HCT116 (cell line): ENCODE results near the gene SARM1. TPM values are rescaled to one million over a fixed set of nuclear protein-coding genes. Genes with fewer than 3 reads are reported as not detected.
A peak's percentile ranks its signal among the peaks of the same experiment; 100 is the strongest.
"Not testable (repeated sequence)": the region's sequence is repeated elsewhere in the genome, so short reads cannot be mapped to it uniquely, and the experiment has no call there.

Experiments used
- ATAC-seq: fragments of 200-7000 bp; cut with Tn5 transposase; 2 replicates; pipeline ENCODE4 v1.9.1; 2020; ENCODE audit warnings: mild to moderate bottlenecking, moderate library complexity
- BruUV-seq: library from RNA; stranded (reverse); fragments of 400-500 nt; replicated peaks from 2 replicates; lab custom pipeline; 2021; lab: Mats Ljungman, UMichigan
- CTCF ChIA-PET: fragments of 300-600 bp; sonication (Branson Sonifier 250); formaldehyde crosslinking; loops from one replicate; lab custom pipeline; 2021; ENCODE audit warnings: antibody characterized with exemption; lab: Charles Lee
- POLR2A ChIA-PET: fragments of 300-600, 350-600 bp; sonication (Branson Sonifier 250); formaldehyde crosslinking; loops from one replicate; lab custom pipeline; 2021; ENCODE audit warnings: antibody characterized with exemption; lab: Charles Lee
- RAD21 ChIA-PET, 2 experiments: fragments of 300-600 bp; sonication (Branson Sonifier 250); formaldehyde crosslinking; loops; one replicate each; lab custom pipeline; 2023; ENCODE audit warnings: low total read pairs in 2 of 2; ENCODE audit not compliant: uncharacterized antibody in 2 of 2, unreplicated experiment in 2 of 2, low non-redundant PET in 1 of 2; lab: Charles Lee
- DNase-seq: peaks from one replicate; pipeline ENCODE4 v3.0.0-alpha.2; 2010; ENCODE audit warnings: low read depth, low spot score
- H2AFZ ChIP-seq: fragments of 200-600 bp; shearing (Covaris generic), sonication (generic); 2 replicates; pipeline ENCODE4 v1.6.1; 2017; ENCODE audit warnings: low read depth, mixed run types, mixed read lengths, antibody characterized with exemption, low read length; ENCODE audit not compliant: poor library complexity, severe bottlenecking
- H3K27ac ChIP-seq: 2 replicates; pipeline ENCODE4 v1.5.1; 2012; ENCODE audit warnings: low read depth, low read length
- H3K27me3 ChIP-seq: fragments of 200-600 bp; sonication (generic); 2 replicates; pipeline ENCODE4 v1.6.1; 2016; ENCODE audit warnings: mixed run types, low read length, mixed read lengths; ENCODE audit not compliant: insufficient read depth
- H3K36me3 ChIP-seq, 2 experiments: fragments of 200-500 bp in 1 of 2; fragments of 200-600 bp in 1 of 2; sonication (Bioruptor generic) in 1 of 2; sonication (generic) in 1 of 2; 2 replicates each; pipeline versions ENCODE4 v1.5.1 to v1.6.1; 2014 to 2016; ENCODE audit warnings: low read length in 2 of 2, inconsistent platforms in 1 of 2, mixed read lengths in 1 of 2, mixed run types in 1 of 2; ENCODE audit not compliant: insufficient read depth in 2 of 2, control insufficient read depth in 1 of 2
- H3K4me1 ChIP-seq, 2 experiments: fragments of 200-600 bp in 1 of 2; sonication (generic) in 1 of 2; 2 replicates each; pipeline versions ENCODE4 v1.5.1 to v1.6.1; 2012 to 2017; ENCODE audit warnings: low read length in 2 of 2, inconsistent platforms in 1 of 2, mild to moderate bottlenecking in 1 of 2, mixed read lengths in 1 of 2, mixed run types in 1 of 2, moderate library complexity in 1 of 2; ENCODE audit not compliant: insufficient read depth in 2 of 2, control insufficient read depth in 1 of 2
- H3K4me2 ChIP-seq: fragments of 200-600 bp; sonication (generic); 2 replicates; pipeline ENCODE4 v1.6.1; 2017; ENCODE audit warnings: mixed run types, low read length, mixed read lengths
- H3K4me3 ChIP-seq, 2 experiments: fragments of 200-600 bp in 1 of 2; sonication (generic) in 1 of 2; replicated peaks in 1 of 2; 2 replicates each; pipeline ENCODE4 v1.5.1; 2011 to 2016; ENCODE audit warnings: low read length in 2 of 2, control low read depth in 1 of 2, low read depth in 1 of 2, mild to moderate bottlenecking in 1 of 2, mixed read lengths in 1 of 2, mixed run types in 1 of 2
- H3K79me2 ChIP-seq: fragments of 200-600 bp; sonication (generic); 2 replicates; pipeline ENCODE4 v1.6.1; 2017; ENCODE audit warnings: mild to moderate bottlenecking, mixed run types, low read length, moderate library complexity, mixed read lengths; ENCODE audit not compliant: insufficient read depth
- H3K9ac ChIP-seq: fragments of 200-600 bp; sonication (generic); 2 replicates; pipeline ENCODE4 v1.6.1; 2016; ENCODE audit warnings: low read length, mixed read lengths
- H3K9me2 ChIP-seq: fragments of 200-600 bp; sonication (generic), shearing (Covaris generic); 2 replicates; pipeline ENCODE4 v1.6.1; 2017; ENCODE audit warnings: mixed run types, mild to moderate bottlenecking, moderate library complexity; ENCODE audit not compliant: insufficient read depth
- H3K9me3 ChIP-seq, 2 experiments: fragments of 200-500 bp in 1 of 2; fragments of 200-600 bp in 1 of 2; sonication (Bioruptor generic) in 1 of 2; sonication (generic) in 1 of 2; 2 replicates each; pipeline ENCODE4 v1.6.1; 2014 to 2017; ENCODE audit warnings: low read length in 2 of 2, mixed read lengths in 2 of 2, inconsistent platforms in 1 of 2, low read depth in 1 of 2, mild to moderate bottlenecking in 1 of 2, mixed run types in 1 of 2, moderate library complexity in 1 of 2; ENCODE audit not compliant: control insufficient read depth in 1 of 2, insufficient read depth in 1 of 2
- H4K20me1 ChIP-seq: fragments of 200-600 bp; sonication (generic), shearing (Covaris generic); 2 replicates; pipeline ENCODE4 v1.6.1; 2017; ENCODE audit warnings: mixed run types, mild to moderate bottlenecking, moderate library complexity; ENCODE audit not compliant: insufficient read depth
- SP1 ChIP-seq: IDR thresholded peaks from 2 replicates; pipeline ENCODE4 v1.6.1; 2012; ENCODE audit warnings: low read depth
- intact Hi-C: fragments of 100-400 bp; cut with micrococcal nuclease; formaldehyde crosslinking; loops from 2 replicates; pipeline ENCODE4 v1.10.0; 2022
- total RNA-seq: library from RNA; stranded (reverse); gene quantifications from one replicate; pipeline ENCODE4 v1.2.1, GENCODE V29; 2021; ENCODE audit not compliant: unreplicated experiment

Gene SARM1
- total RNA-seq, 1 experiment from 2014 or later: 1.3 TPM

- BruUV-seq, H3K79me2 ChIP-seq, H3K9me2 ChIP-seq, H3K27ac ChIP-seq, RAD21 ChIA-PET, H3K9me3 ChIP-seq, H3K4me2 ChIP-seq, H3K27me3 ChIP-seq, DNase-seq, H3K9ac ChIP-seq, H3K4me1 ChIP-seq, ATAC-seq, intact Hi-C loops, H4K20me1 ChIP-seq, H2AFZ ChIP-seq, H3K4me3 ChIP-seq, CTCF ChIA-PET, POLR2A ChIA-PET, H3K36me3 ChIP-seq: not testable (repeated sequence)
These were observed 62.8 kb downstream of the SARM1 start for GRCh38 chr17:28434326-28434725.

- CTCF ChIA-PET: interaction anchor here (1.0 kb wide), 1 partner anchor 8 kb away, joined by 3 read pairs; no protein-coding TSS in a partner anchor
- no peaks in the 10 kb centered on the region for H4K20me1 ChIP-seq
- no peak for ATAC-seq
These were observed 72.6 kb downstream of the SARM1 start for GRCh38 chr17:28443901-28444638.

More at GRCh38 chr17:28443901-28444638, 72.6 kb downstream of the SARM1 start:
- Histone ChIP-seq H3K27me3 (no peaks in the 10 kb centered on the region), H3K9me3 (no peaks in the 10 kb centered on the region), H3K27ac (no peak overlapping the region), H3K9ac (no peak overlapping the region), H3K36me3 (no peaks in the 10 kb centered on the region), H3K4me1 (no peaks in the 10 kb centered on the region), H3K4me2 (no peak overlapping the region), H3K9me2 (no peaks in the 10 kb centered on the region), H2AFZ (peak overlapping the region; percentile 22), H3K79me2 (no peaks in the 10 kb centered on the region), H3K4me3 (no peak overlapping the region)
- no peak for TF ChIP-seq SP1
- intact Hi-C loops: loop anchor here (10.0 kb wide), 1 partner anchor 69 kb away; the partner anchor contains the start of genes SARM1 and VTN
- no peak for DNase-seq
- RAD21 ChIA-PET: no interaction called here
- POLR2A ChIA-PET: no interaction called here
- BruUV-seq: no TSS peak
